ENCODE data around the gene MLEC. TPM values are rescaled to one million over a fixed set of nuclear protein-coding genes. Genes with fewer than 3 reads are reported as not detected.

MLEC gene
- total RNA-seq, 1 donor from 2014 or later = 152 TPM

DNA sequence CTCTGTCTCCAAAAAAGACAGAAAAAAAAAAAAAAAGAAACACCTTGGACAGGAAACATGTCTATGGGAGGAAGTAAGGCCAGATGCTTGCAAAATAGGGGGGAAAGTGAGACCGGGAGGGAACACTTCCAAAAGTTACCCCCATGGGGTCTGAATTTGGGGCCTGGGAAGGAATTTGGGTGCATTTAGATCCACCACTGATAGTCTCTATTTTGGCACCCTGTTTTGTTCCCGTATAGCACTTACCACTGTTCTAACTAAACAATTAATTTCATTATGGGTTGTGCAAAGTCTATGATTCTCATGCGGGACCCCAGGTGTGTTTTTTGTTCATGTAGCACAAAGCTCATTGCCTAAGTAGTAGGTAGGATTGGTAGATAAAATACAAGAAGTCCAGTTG, 1.4 kb upstream of the MLEC start:
- H4K20me1 ChIP-seq (ENCODE audit: insufficient read depth, low read length) = peaks cover 30% of the 10 kb centered on the region
- H3K79me2 ChIP-seq (ENCODE audit: insufficient read depth, low read length) = peaks cover 35% of the 10 kb centered on the region
- no peak for FAIRE-seq
- H3K27me3 ChIP-seq (ENCODE audit: insufficient read depth, low read length) = no peaks in the 10 kb centered on the region
- H3K4me1 Mint-ChIP-seq (ENCODE audit: low read depth, unreplicated experiment) = peaks cover 12% of the 10 kb centered on the region
- peaks cover 13% of the 10 kb centered on the region for H3K4me1 ChIP-seq (ENCODE audit: insufficient read depth, low read length)
- peak overlapping the region; percentile 92 for H3K4me2 ChIP-seq (ENCODE audit: low read length)
- no peaks in the 10 kb centered on the region for H3K36me3 Mint-ChIP-seq (ENCODE audit: low read depth, unreplicated experiment)
- H3K4me3 ChIP-seq (ENCODE audit: insufficient read depth, low read depth, low read length) = no peak overlapping the region
- no peak overlapping the region for H3K9ac ChIP-seq (ENCODE audit: low read length)
- no peaks in the 10 kb centered on the region for H3K9me3 ChIP-seq (ENCODE audit: insufficient read depth, low read depth, low read length)
- no peaks in the 10 kb centered on the region for H3K27me3 Mint-ChIP-seq (ENCODE audit: low read depth, unreplicated experiment)
- H3K27ac Mint-ChIP-seq (ENCODE audit: unreplicated experiment) = no peak overlapping the region
- DNase-seq (ENCODE audit: low read depth) = no peak
- H3K36me3 ChIP-seq (ENCODE audit: insufficient read depth, low read length) = no peaks in the 10 kb centered on the region
- no peaks in the 10 kb centered on the region for H3K9me3 Mint-ChIP-seq (ENCODE audit: unreplicated experiment)
- H2AFZ ChIP-seq (ENCODE audit: low read depth, low read length) = no peak overlapping the region
- peak overlapping the region; percentile 89 for H3K4me3 Mint-ChIP-seq (ENCODE audit: unreplicated experiment)
- H3K27ac ChIP-seq (ENCODE audit: low read depth, low read length) = no peak overlapping the region
- no peak for TF ChIP-seq CTCF (IDR thresholded peaks at IDR 0.05; ENCODE audit: insufficient read depth, low read depth, low read length)
- no peak for TF ChIP-seq EZH2 (IDR thresholded peaks at IDR 0.05; ENCODE audit: insufficient read depth, low read length)

DNA sequence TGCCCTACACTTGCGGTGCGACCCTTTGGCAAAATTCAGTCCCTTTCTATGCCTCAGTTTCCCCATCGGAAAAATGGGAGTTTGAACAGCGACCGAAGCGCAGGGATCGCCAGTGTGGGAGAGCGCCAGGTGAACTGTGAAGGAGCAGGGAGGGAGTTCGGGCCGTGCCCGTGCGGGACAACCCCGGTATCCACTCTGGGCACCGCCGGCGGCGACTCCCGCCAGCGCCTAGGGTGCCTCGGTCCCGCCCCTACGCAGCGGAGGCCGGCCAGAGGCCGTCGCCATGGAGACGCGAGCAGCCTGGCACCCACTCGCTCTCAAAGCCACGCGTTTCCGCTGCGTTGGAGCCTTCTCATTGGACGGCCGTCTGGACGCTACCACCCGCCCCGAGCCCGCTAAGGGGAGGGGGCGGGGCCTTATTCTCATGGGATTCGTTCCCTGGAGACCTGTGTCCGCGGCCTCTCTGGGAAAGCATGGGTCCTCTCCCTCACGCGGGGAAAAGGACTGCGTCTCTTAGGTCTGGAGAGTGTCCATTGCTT, 729 bp upstream of the MLEC start:
- peak; percentile 91 for DNase-seq (ENCODE audit: low read depth)
- Histone ChIP-seq H3K4me2 (ENCODE audit: low read length) (peak overlapping the region; percentile 92), H4K20me1 (ENCODE audit: insufficient read depth, low read length) (peaks cover 37% of the 10 kb centered on the region), H3K27me3 (ENCODE audit: insufficient read depth, low read length) (no peaks in the 10 kb centered on the region), H3K79me2 (ENCODE audit: insufficient read depth, low read length) (peaks cover 42% of the 10 kb centered on the region), H3K36me3 (ENCODE audit: insufficient read depth, low read length) (no peaks in the 10 kb centered on the region), H3K27ac (ENCODE audit: low read depth, low read length) (peak overlapping the region; percentile 96), H3K9ac (ENCODE audit: low read length) (peak overlapping the region; percentile 88), H3K9me3 (ENCODE audit: insufficient read depth, low read depth, low read length) (no peaks in the 10 kb centered on the region), H2AFZ (ENCODE audit: low read depth, low read length) (peak overlapping the region; percentile 83), H3K4me1 (ENCODE audit: insufficient read depth, low read length) (peaks cover 13% of the 10 kb centered on the region), H3K4me3 (ENCODE audit: insufficient read depth, low read depth, low read length) (peak overlapping the region; percentile 75)
- Mint-ChIP-seq H3K27me3 (ENCODE audit: low read depth, unreplicated experiment) (no peaks in the 10 kb centered on the region), H3K9me3 (ENCODE audit: unreplicated experiment) (no peaks in the 10 kb centered on the region), H3K4me1 (ENCODE audit: low read depth, unreplicated experiment) (peaks cover 12% of the 10 kb centered on the region), H3K27ac (ENCODE audit: unreplicated experiment) (peak overlapping the region; percentile 94), H3K4me3 (ENCODE audit: unreplicated experiment) (peak overlapping the region; percentile 89), H3K36me3 (ENCODE audit: low read depth, unreplicated experiment) (no peaks in the 10 kb centered on the region)
- FAIRE-seq = no peak
- TF ChIP-seq CTCF (IDR thresholded peaks at IDR 0.05; ENCODE audit: insufficient read depth, low read depth, low read length) = no peak
- TF ChIP-seq EZH2 (IDR thresholded peaks at IDR 0.05; ENCODE audit: insufficient read depth, low read length) = no peak

- Histone ChIP-seq H4K20me1 (ENCODE audit: insufficient read depth, low read length) (peaks cover 52% of the 10 kb centered on the region), H3K79me2 (ENCODE audit: insufficient read depth, low read length) (peaks cover 57% of the 10 kb centered on the region), H3K27ac (ENCODE audit: low read depth, low read length) (peak overlapping the region; percentile 67), H3K9ac (ENCODE audit: low read length) (peak overlapping the region; percentile 88), H3K4me2 (ENCODE audit: low read length) (peak overlapping the region; percentile 92), H2AFZ (ENCODE audit: low read depth, low read length) (peak overlapping the region; percentile 80), H3K27me3 (ENCODE audit: insufficient read depth, low read length) (no peaks in the 10 kb centered on the region), H3K9me3 (ENCODE audit: insufficient read depth, low read depth, low read length) (no peaks in the 10 kb centered on the region), H3K4me1 (ENCODE audit: insufficient read depth, low read length) (peaks cover 13% of the 10 kb centered on the region), H3K4me3 (ENCODE audit: insufficient read depth, low read depth, low read length) (peak overlapping the region; percentile 75), H3K36me3 (ENCODE audit: insufficient read depth, low read length) (no peaks in the 10 kb centered on the region)
- no peaks in the 10 kb centered on the region for H3K9me3 Mint-ChIP-seq (ENCODE audit: unreplicated experiment)
- TF ChIP-seq CTCF (IDR thresholded peaks at IDR 0.05; ENCODE audit: insufficient read depth, low read depth, low read length) (no peak), EZH2 (IDR thresholded peaks at IDR 0.05; ENCODE audit: insufficient read depth, low read length) (no peak)
- FAIRE-seq (no peak), DNase-seq (ENCODE audit: low read depth) (no peak)
- no peaks in the 10 kb centered on the region for H3K27me3 Mint-ChIP-seq (ENCODE audit: low read depth, unreplicated experiment)
- peak overlapping the region; percentile 66 for H3K27ac Mint-ChIP-seq (ENCODE audit: unreplicated experiment)
- peaks cover 20% of the 10 kb centered on the region for H3K4me1 Mint-ChIP-seq (ENCODE audit: low read depth, unreplicated experiment)
- no peaks in the 10 kb centered on the region for H3K36me3 Mint-ChIP-seq (ENCODE audit: low read depth, unreplicated experiment)
- H3K4me3 Mint-ChIP-seq (ENCODE audit: unreplicated experiment) = peak overlapping the region; percentile 95
Measured at GRCh38 chr12:120687578-120688289, 785 bp downstream of the MLEC start.
